SKM-1 (cell line): ENCODE measurements around the gene RAX2.

Source experiments
- DNase-seq: peaks from one replicate; lab custom pipeline; 2025; ENCODE audit not compliant: unreplicated experiment; lab: John Stamatoyannopoulos, UW

The RAX2 gene

DNA sequence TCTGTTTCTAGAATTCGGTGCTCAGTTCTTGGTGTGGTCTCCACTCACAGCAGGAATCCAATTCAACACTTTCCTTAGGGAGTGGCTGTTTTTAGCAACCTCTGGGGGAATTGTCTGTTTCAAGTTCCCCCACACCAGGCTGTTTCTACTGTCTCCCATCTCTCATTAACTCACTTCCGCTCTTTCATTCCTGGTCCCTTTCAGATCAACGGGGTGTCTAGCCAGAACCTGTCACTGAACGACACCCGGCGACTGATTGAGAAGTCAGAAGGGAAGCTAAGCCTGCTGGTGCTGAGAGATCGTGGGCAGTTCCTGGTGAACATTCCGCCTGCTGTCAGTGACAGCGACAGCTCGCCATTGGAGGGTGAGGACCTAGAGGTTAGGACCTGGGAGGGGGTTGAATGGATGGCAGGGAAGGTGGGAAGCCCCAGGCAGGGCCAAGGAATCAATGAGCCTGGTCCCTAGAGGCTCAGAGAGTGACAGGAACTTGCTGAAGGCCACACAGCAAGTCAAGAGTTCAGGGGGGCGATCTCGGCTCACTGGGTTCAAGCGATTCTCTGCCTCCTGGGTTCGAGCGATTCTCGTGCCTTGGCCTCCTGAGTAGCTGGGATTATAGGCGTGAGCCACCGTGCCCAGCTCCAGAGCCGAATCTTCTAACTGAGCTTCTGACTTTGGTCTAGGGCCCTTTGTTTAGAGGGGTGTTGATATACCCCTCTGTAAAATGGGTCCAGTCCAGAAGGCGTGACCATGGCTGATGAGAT, 38.3 kb downstream of the RAX2 start:
- no peak for DNase-seq

DNA sequence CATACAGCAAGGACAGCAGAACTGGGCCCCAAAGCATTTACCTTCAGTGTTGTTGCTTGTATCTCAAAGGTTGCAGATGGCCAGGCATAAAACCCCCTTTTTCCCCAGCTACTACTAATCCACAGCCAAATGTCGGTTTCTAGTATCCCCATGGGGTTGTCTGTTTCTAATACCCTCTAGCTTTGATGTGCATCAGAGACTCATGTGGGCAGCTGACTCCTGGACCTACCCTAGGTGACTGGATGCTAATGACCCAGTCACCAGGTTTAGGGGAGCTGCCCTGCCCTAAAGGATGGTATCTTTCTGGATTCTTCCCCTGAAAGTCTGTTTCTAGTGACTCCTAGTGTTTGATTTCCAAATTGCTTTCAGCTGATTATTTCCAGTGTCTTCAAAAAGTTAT, 39.9 kb downstream of the RAX2 start:
- DNase-seq = no peak

DNA sequence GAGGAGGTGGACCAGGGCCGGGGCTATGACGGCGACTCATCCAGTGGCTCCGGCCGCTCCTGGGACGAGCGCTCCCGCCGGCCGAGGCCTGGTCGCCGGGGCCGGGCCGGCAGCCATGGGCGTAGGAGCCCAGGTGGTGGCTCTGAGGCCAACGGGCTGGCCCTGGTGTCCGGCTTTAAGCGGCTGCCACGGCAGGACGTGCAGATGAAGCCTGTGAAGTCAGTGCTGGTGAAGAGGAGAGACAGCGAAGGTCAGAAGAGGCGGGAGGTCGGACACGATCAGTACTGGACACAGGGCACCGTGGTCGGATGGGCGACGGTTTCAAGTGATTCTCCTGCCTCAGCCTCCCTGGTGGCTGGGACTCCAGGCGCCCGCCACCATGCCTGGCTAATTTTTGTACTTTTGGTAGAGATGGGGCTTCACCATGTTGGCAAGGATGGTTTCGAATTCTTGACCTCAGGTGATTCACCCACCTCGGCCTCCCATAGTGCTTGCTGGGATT, 41.5 kb downstream of the RAX2 start:
- DNase-seq = no peak

GRCh38 chr19:3725640-3726310, 46.3 kb downstream of the RAX2 start:
- DNase-seq = no peak

GRCh38 chr19:3725121-3725520, 46.9 kb downstream of the RAX2 start:
- DNase-seq = no peak

- no peak for DNase-seq
Measured at GRCh38 chr19:3723883-3724282, 48.1 kb downstream of the RAX2 start.

DNA sequence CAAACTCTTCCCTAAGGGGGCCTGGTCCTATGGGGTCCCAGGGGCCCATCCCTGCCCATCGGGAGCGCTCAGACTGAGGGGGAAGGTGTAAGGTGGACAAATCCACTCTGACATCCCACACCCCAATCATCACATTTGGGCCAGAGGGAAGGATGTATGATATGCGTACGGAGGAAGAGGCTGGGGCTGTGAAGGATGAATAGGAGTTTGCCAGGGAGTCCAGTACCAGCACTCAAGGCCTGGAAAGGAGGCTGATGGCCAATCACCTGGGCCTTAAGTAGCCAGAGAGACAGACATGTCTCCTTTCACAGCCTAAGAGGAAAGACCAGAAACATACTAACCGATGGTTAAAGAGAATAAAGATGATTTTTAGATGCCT, 48.9 kb downstream of the RAX2 start:
- no peak for DNase-seq

GRCh38 chr19:3722443-3723109, 49.5 kb downstream of the RAX2 start:
- no peak for DNase-seq

- DNase-seq = no peak
Measured at GRCh38 chr19:3721887-3722442, 50.1 kb downstream of the RAX2 start.

- DNase-seq = peak; percentile 63
Measured at GRCh38 chr19:3721131-3721886, 50.7 kb downstream of the RAX2 start.

GRCh38 chr19:3720349-3720917, 51.6 kb downstream of the RAX2 start:
- no peak for DNase-seq

GRCh38 chr19:3719868-3720267, 52.2 kb downstream of the RAX2 start:
- no peak for DNase-seq
